GM12874 (cell line): Measurements from ENCODE around the gene NOTO.

ENCODE experiments used
- CTCF ChIP-seq: IDR thresholded peaks from 2 replicates; pipeline ENCODE4 v1.5.1; 2011; ENCODE audit warnings: low read depth, mild to moderate bottlenecking, control low read depth, low read length, moderate library complexity; ENCODE audit not compliant: insufficient read depth

Gene NOTO

GRCh38 chr2:73246850-73247249, 44.5 kb downstream of the NOTO start:
- TF ChIP-seq CTCF: no peak

GRCh38 chr2:73249636-73250035, 47.3 kb downstream of the NOTO start:
- no peak for TF ChIP-seq CTCF

GRCh38 chr2:73250872-73251846, 48.8 kb downstream of the NOTO start:
- TF ChIP-seq CTCF: no peak

- TF ChIP-seq CTCF: no peak
Observed at GRCh38 chr2:73252238-73253027, 50.1 kb downstream of the NOTO start.

- TF ChIP-seq CTCF: no peak
Observed at GRCh38 chr2:73253400-73253799, 51.0 kb downstream of the NOTO start.

GRCh38 chr2:73253901-73254300, 51.5 kb downstream of the NOTO start:
- no peak for TF ChIP-seq CTCF

- no peak for TF ChIP-seq CTCF
Observed at GRCh38 chr2:73254343-73255006, 52.1 kb downstream of the NOTO start.
